Duodenal mucosa (tissue), 2 donors: Measurements from ENCODE around the gene ASCL2.

Experiments
- H3K27ac ChIP-seq: one replicate; pipeline ENCODE4 v1.7.0; 2013; ENCODE audit warnings: low read depth, low read length
- H3K27me3 ChIP-seq, 2 donors: one replicate each; pipeline ENCODE4 v1.7.0; 2013; ENCODE audit warnings: low read length in 2 of 2, control low read depth in 1 of 2; ENCODE audit not compliant: insufficient read depth in 2 of 2, control insufficient read depth in 1 of 2
- H3K36me3 ChIP-seq, 2 donors: one replicate each; pipeline ENCODE4 v1.7.0; 2013; ENCODE audit warnings: low read length in 2 of 2, control low read depth in 1 of 2; ENCODE audit not compliant: insufficient read depth in 2 of 2, control insufficient read depth in 1 of 2
- H3K4me1 ChIP-seq, 2 donors: one replicate each; pipeline ENCODE4 v1.7.0; 2013; ENCODE audit warnings: low read length in 2 of 2, control low read depth in 1 of 2; ENCODE audit not compliant: insufficient read depth in 2 of 2, control insufficient read depth in 1 of 2
- H3K4me3 ChIP-seq, 2 donors: one replicate each; pipeline ENCODE4 v1.7.0; 2013; ENCODE audit warnings: low read length in 2 of 2, low read depth in 1 of 2
- H3K9ac ChIP-seq, 2 donors: one replicate each; pipeline ENCODE4 v1.7.0; 2013; ENCODE audit warnings: low read length in 2 of 2, low read depth in 1 of 2
- H3K9me3 ChIP-seq, 2 donors: one replicate each; pipeline ENCODE4 v1.7.0; 2013; ENCODE audit warnings: low read length in 2 of 2, control low read depth in 1 of 2; ENCODE audit not compliant: control insufficient read depth in 1 of 2

ASCL2 gene

GRCh38 chr11:2314525-2315394 is 44.4 kb upstream of the ASCL2 start:
- Histone ChIP-seq H3K27ac (no peak overlapping the region), H3K9ac (no peak overlapping the region), H3K4me1 (no peaks in the 10 kb centered on the region), H3K36me3 (no peaks in the 10 kb centered on the region), H3K4me3 (no peak overlapping the region), H3K9me3 (peaks cover 0 to 3% of the 10 kb centered on the region in 2 donors), H3K27me3 (no peaks in the 10 kb centered on the region)

DNA sequence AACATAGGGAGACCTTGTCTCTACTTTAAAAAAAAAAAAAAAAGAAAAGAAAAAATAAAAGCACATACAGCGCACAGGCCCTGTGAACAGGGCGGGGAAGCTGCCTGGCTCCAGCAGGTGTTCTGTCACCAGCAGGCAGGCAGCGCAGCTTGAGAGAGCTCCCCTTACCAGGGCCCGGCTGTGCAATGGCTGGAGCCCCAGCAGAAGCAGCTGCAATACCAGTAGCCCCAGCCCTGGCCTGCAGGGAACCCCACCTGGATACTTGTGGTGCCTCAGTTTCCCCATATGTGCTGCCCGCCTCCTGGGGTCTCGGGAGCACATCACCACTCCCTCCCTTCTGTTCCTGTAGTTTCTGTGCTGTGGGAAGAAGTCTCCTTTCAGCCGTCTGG is 43.7 kb upstream of the ASCL2 start:
- Histone ChIP-seq H3K27ac (no peak overlapping the region), H3K9ac (no peak overlapping the region), H3K36me3 (no peaks in the 10 kb centered on the region), H3K4me3 (no peak overlapping the region), H3K4me1 (no peaks in the 10 kb centered on the region), H3K9me3 (peaks cover 0 to 3% of the 10 kb centered on the region in 2 donors), H3K27me3 (no peaks in the 10 kb centered on the region)

DNA sequence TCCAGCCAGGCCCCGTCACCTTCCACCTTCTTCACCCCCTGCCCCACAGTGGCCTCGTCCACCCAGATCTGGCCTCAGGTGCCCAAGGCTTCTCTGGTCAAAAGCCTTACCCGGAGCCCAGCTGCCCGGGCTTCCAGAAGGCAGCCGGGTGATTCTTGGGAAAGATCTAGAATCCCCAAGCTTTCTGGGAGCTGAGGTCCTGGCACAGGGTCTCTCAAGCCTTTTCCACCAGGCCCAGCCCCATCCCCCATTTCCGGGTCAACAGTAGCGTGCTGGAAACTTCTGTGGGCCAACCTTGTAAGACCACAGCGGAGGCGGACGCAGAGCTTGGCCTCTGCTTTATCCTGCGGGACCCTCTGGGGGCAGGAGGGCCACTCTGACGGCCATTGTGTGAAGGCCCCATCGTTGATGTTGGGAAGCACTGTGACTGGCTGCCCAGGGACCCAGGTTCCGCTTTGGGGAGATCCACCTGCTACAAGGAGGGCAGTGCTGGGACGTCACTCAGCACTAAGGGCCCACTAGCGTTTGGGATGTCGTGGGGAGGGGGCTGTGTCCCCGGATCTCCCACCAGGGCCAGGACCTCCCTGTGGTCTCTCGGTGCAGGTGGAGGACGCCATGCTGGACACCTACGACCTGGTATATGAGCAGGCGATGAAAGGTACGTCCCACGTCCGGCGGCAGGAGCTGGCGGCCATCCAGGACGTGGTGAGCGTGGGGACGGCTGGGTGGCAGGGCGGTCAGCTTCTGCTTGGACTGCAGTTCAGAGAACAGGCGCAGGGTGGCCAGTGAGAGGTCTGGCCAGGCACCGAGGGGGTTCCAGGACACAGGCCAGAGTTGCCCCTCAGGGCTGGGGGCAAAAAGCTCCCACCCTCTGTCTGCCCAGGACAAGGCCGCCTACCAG is 42.9 kb upstream of the ASCL2 start:
- no peak overlapping the region for H3K27ac ChIP-seq
- H3K9ac ChIP-seq: no peak overlapping the region
- no peaks in the 10 kb centered on the region for H3K4me1 ChIP-seq
- H3K36me3 ChIP-seq: no peaks in the 10 kb centered on the region
- peaks cover 0 to 3% of the 10 kb centered on the region in 2 donors for H3K9me3 ChIP-seq
- no peaks in the 10 kb centered on the region for H3K27me3 ChIP-seq
- H3K4me3 ChIP-seq: no peak overlapping the region

DNA sequence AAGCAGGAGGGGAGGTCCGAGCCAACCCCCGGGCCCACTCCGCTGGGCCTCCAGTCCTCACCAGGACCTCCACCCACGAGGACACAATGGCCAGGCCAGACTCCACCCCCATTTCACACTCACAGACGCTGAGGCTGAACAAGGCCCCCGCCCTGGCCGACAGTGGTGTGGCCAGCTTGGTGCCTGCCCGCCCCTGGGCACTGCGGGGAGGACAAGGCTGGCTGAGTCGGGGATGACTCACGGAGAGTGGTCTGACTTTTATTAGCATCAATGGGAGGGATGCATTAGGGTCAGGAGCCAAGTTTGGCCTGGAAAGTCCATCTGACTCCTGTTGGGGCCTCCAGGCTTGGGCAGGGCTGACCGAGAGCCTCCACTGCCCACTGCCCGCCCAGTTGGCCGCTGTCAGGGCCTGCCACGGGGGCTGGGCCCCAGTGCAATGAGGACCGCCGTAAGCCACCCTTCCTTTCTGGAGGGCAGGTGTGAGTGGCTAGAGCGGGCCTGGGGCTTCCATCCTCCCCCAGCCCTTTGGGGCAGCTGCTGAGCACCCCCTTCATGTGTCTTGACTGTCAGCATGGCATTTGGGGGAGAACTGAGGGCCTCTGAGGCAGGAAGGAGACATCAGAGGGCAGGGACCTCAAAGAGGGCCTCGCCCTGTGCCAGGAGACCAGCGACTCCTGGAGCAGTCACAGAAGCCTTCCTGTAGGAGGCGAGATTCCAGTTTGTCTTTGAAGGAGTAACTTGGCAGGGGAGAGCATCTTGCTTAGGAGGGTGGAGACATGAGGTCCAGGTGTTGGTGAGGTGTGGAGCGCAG is 42.0 kb upstream of the ASCL2 start:
- no peak overlapping the region for H3K9ac ChIP-seq
- H3K9me3 ChIP-seq: no peaks in the 10 kb centered on the region
- no peaks in the 10 kb centered on the region for H3K27me3 ChIP-seq
- peaks cover 0 to 1% of the 10 kb centered on the region in 2 donors for H3K4me1 ChIP-seq
- no peak overlapping the region for H3K27ac ChIP-seq
- H3K36me3 ChIP-seq: no peaks in the 10 kb centered on the region
- no peak overlapping the region for H3K4me3 ChIP-seq

- no peak overlapping the region for H3K27ac ChIP-seq
- H3K4me1 ChIP-seq: peaks cover 0 to 6% of the 10 kb centered on the region in 2 donors
- no peak overlapping the region for H3K9ac ChIP-seq
- no peak overlapping the region for H3K4me3 ChIP-seq
- no peaks in the 10 kb centered on the region for H3K27me3 ChIP-seq
- H3K9me3 ChIP-seq: no peaks in the 10 kb centered on the region
- no peaks in the 10 kb centered on the region for H3K36me3 ChIP-seq
Measured at GRCh38 chr11:2311353-2312133, 41.2 kb upstream of the ASCL2 start.

- H3K9ac ChIP-seq: no peak overlapping the region
- no peaks in the 10 kb centered on the region for H3K27me3 ChIP-seq
- no peaks in the 10 kb centered on the region for H3K36me3 ChIP-seq
- H3K4me1 ChIP-seq: peaks cover 2 to 6% of the 10 kb centered on the region in 2 donors
- H3K9me3 ChIP-seq: no peaks in the 10 kb centered on the region
- no peak overlapping the region for H3K27ac ChIP-seq
- no peak overlapping the region for H3K4me3 ChIP-seq
Measured at GRCh38 chr11:2310786-2311352, 40.5 kb upstream of the ASCL2 start.

DNA sequence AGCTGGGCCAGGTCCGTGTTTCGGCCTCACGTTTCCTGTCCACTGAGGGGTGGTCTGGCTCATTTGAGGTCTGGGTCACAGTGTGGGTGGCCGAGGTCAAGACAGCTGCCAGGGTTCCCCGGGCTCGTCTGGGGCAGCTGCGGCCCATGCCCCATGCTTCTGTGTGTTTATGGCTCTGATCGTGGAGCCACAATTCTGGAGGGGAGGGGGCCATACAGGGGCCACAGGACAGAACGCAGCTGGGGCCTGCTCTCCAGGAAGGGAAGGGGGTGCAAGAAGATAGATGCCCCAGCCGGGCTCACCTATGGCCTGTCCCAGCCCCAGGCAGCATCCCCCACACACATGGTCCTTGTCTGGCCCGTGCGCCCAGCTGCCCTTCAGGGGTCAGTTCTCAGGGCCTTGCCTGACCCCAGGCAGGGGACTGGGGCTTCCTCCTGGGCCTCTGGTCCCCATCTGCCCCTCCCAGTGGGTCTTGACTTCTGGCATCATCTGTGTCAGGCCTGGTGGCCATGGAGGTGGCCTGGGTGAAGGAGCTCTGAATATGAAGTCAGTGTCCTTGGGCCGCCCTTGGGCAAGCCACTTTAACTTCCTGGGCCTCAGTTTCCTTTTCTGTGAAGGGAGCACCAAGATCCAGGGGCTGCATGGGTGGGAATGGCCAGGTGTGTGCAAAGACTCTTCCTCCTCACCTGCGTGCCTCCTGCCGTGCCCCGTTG is 39.8 kb upstream of the ASCL2 start:
- H3K4me1 ChIP-seq: peaks cover 7 to 10% of the 10 kb centered on the region in 2 donors
- H3K27me3 ChIP-seq: no peaks in the 10 kb centered on the region
- H3K9ac ChIP-seq: no peak overlapping the region
- no peak overlapping the region for H3K27ac ChIP-seq
- no peaks in the 10 kb centered on the region for H3K36me3 ChIP-seq
- H3K4me3 ChIP-seq: no peak overlapping the region
- no peaks in the 10 kb centered on the region for H3K9me3 ChIP-seq

DNA sequence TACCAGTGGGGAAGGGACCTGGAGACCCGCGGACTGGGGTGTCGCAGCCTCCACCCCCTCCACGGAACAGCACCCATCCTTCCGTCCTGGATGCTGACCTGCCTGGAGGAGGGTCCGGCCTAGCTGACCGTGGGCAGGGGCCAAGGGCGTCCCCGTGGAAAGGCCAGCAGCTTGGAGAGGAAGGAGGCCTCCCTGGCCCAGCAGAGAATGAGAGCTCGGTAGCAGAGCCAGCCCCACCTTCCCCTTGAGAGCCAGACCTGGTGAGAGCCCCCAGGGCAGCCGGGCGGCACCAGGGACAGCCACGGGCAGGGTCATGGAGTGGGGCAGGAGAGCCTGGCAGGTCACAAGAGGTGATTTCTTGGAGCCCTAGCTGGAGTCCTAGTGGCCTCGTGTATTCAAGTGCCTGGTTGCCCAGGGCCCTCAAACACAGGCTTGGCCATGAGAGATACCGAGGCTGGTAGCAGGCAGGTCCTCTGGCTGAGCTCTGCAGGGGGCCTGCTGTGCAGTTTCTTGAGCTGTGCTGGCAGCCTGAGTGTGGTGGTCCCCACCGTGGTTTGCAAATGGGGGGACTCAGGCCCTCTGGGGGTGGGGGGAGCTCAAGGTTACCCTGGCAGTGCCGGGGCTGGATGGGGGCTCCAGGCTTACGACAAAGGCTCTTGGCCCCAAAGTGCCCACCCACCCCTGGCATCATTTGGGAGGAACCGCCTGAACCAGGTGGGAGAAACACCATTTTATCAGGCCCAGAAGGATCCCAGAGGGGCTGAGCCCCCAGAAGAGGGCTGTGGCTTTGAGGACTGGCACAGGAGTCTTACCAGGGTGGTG is 39.1 kb upstream of the ASCL2 start:
- no peak overlapping the region for H3K4me3 ChIP-seq
- no peaks in the 10 kb centered on the region for H3K9me3 ChIP-seq
- no peaks in the 10 kb centered on the region for H3K36me3 ChIP-seq
- no peak overlapping the region for H3K9ac ChIP-seq
- H3K27me3 ChIP-seq: no peaks in the 10 kb centered on the region
- peaks cover 12% of the 10 kb centered on the region in 2 donors for H3K4me1 ChIP-seq
- H3K27ac ChIP-seq: no peak overlapping the region
